ENCODE data around the gene PLIN5. TPM values are rescaled to one million over a fixed set of nuclear protein-coding genes. Genes with fewer than 3 reads are reported as not detected.
A peak's percentile ranks its signal among the peaks of the same experiment; 100 is the strongest.

Gene PLIN5
- total and polyA plus RNA-seq, 10 of the 15 experiments (the other 5 are each of a cell fraction or from before 2014, with no cell fraction given): 0.15 to 0.33 TPM; not detected in 8

DNA sequence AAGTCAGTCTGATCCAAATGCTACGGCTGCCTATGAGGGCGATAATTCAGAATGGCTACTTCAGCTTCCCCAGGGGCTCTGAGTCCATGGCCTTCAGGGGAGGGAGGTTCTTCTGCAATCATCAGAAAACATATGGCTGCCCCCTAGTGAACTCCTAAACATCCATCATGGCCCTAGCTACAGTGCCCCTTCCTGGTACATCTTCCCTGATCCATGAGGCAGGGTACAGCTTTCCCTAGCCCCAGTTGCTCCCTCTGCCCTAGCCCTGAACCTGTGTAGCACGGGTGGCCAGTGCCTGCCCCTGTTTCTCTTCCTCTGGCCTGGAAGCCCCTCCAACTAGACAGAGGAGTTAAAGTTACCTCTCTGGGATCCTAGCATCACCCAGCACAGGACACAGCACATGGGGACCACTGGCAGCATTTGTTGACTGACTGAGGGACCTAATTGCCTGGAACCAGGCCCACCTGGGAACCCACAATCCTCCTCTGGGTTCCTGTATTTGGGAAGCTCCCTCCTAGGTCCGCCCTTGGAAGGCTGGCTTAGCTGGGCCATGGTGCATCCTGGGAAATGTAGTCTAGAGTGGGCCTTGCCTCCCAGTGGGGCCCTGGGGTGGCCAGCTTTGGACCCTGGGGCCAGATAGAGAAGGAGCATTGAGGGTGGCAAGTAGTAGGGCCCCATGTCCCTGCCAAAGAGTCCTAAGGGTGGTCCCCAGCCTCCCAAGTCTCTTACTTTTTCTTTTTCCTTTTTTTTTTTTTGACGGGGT, 42.2 kb upstream of the PLIN5 start (continued):
- TF ChIP-seq, protein P1, sequence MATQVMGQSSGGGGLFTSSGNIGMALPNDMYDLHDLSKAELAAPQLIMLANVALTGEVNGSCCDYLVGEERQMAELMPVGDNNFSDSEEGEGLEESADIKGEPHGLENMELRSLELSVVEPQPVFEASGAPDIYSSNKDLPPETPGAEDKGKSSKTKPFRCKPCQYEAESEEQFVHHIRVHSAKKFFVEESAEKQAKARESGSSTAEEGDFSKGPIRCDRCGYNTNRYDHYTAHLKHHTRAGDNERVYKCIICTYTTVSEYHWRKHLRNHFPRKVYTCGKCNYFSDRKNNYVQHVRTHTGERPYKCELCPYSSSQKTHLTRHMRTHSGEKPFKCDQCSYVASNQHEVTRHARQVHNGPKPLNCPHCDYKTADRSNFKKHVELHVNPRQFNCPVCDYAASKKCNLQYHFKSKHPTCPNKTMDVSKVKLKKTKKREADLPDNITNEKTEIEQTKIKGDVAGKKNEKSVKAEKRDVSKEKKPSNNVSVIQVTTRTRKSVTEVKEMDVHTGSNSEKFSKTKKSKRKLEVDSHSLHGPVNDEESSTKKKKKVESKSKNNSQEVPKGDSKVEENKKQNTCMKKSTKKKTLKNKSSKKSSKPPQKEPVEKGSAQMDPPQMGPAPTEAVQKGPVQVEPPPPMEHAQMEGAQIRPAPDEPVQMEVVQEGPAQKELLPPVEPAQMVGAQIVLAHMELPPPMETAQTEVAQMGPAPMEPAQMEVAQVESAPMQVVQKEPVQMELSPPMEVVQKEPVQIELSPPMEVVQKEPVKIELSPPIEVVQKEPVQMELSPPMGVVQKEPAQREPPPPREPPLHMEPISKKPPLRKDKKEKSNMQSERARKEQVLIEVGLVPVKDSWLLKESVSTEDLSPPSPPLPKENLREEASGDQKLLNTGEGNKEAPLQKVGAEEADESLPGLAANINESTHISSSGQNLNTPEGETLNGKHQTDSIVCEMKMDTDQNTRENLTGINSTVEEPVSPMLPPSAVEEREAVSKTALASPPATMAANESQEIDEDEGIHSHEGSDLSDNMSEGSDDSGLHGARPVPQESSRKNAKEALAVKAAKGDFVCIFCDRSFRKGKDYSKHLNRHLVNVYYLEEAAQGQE (IDR thresholded peaks at IDR 0.05; ENCODE audit: low read depth, low read length): no peak

DNA sequence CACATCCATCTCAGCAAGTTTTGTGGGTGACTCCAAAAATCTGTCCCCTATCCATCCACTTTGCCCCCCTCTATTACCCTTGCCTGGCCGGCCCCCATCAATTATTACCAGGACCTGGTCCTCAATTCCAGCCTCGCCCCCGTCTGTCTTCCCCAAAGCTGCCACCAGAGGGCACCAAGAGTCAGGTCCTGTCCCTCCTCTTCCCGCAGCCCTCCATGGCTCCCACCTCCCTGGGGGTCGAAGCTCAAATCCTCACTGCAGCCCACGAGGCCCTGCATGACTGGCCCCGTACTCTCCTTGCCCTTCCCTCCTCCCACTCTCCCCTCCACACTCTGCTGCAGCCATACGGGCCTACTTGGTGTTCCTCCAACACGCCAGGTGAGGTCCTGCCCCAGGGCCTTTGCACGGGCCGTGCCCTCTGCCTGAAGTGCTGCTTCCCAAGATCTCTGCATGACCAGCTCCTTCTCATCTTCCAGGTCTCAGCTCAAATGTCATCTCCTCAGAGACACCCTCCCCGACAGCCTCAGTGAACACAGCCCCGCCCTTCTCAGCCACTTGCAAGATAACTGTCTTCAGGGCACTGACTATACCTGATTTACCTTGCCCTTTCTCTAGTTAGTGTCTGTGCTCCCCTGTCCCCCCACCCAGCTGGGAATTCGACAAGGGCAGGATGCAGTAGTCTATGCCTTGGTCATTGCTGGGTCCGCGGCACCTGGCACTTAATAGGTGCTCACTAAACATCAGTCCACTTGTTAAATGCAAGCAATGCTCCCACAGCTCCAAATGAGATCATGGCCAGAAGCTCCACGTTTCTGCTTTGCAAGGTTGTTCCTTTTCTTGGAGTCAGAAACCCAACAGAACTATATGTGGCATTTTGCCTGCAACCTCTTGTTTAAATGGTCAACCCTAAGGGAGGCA, 41.3 kb upstream of the PLIN5 start:
- RAD21 ChIA-PET (ENCODE audit: unreplicated experiment): interaction anchor here (1.6 to 2.6 kb wide), 2 partner anchors 57 to 60 kb away, joined by 6 to 13 read pairs; no protein-coding TSS in a partner anchor
- H4K20me1 ChIP-seq (ENCODE audit: control insufficient read depth, insufficient read depth): no peaks in the 10 kb centered on the region
- 36% methylated on average over 16 of the region's 17 CpGs for WGBS (ENCODE audit: insufficient coverage, insufficient replicate concordance, low lambda C conversion rate, missing lambda C conversion rate)
- no TSS peak for BruUV-seq (replicated peaks)
- DNase-seq (ENCODE audit: low read depth, low spot score) (no peak), ATAC-seq (peak; percentile 83), FAIRE-seq (peak; percentile 61)
- intact Hi-C loops (cut with micrococcal nuclease; ENCODE audit: unreplicated experiment) (loop anchor here (2.0 kb wide), 1 partner anchor 61 kb away; no protein-coding TSS in a partner anchor), in situ Hi-C loops (cut with MboI) (loop anchor here (5.0 kb wide), 1 partner anchor 61 kb away; the partner anchor contains the start of gene TNFAIP8L1)
- no peak overlapping the region for H3K9ac ChIP-seq (ENCODE audit: control insufficient read depth, insufficient read depth, low read length)
- H3K9me3 ChIP-seq (replicated peaks; ENCODE audit: control insufficient read depth, insufficient read depth, low read length): no peaks in the 10 kb centered on the region
- H2AFZ ChIP-seq (ENCODE audit: control insufficient read depth, low read depth, low read length): no peak overlapping the region
- H3K4me1 ChIP-seq (ENCODE audit: control insufficient read depth, insufficient read depth, low read length): no peaks in the 10 kb centered on the region
- SMC1A ChIA-PET (ENCODE audit: uncharacterized antibody, unreplicated experiment): interaction anchor here (0.8 to 2.7 kb wide), 4 partner anchors 39 to 125 kb away, joined by 3 to 13 read pairs (median 7); no protein-coding TSS in a partner anchor
- CTCF ChIA-PET: interaction anchor here (0.7 to 3.4 kb wide), 11 partner anchors 10 to 315 kb away, joined by 3 to 45 read pairs (median 4); no protein-coding TSS in a partner anchor
- no peak overlapping the region for H3K27ac ChIP-seq (ENCODE audit: control insufficient read depth, insufficient read depth)
- H3K4me2 ChIP-seq (ENCODE audit: control insufficient read depth, insufficient read depth): no peak overlapping the region
- H3K36me3 ChIP-seq (ENCODE audit: control insufficient read depth in 2 of 2, insufficient read depth in 2 of 2, low read length in 1 of 2): no peaks in the 10 kb centered on the region
- H3K4me3 ChIP-seq: no peak overlapping the region
- H3K79me2 ChIP-seq (ENCODE audit: control insufficient read depth, insufficient read depth, low read length): no peaks in the 10 kb centered on the region
- POLR2A ChIA-PET: no interaction called here
- H3K27me3 ChIP-seq (replicated peaks in 1 of 2; ENCODE audit: control insufficient read depth in 2 of 2, insufficient read depth in 2 of 2, low read length in 1 of 2): peaks cover 2 to 4% of the 10 kb centered on the region in 2 experiments
- TF ChIP-seq, protein P2, sequence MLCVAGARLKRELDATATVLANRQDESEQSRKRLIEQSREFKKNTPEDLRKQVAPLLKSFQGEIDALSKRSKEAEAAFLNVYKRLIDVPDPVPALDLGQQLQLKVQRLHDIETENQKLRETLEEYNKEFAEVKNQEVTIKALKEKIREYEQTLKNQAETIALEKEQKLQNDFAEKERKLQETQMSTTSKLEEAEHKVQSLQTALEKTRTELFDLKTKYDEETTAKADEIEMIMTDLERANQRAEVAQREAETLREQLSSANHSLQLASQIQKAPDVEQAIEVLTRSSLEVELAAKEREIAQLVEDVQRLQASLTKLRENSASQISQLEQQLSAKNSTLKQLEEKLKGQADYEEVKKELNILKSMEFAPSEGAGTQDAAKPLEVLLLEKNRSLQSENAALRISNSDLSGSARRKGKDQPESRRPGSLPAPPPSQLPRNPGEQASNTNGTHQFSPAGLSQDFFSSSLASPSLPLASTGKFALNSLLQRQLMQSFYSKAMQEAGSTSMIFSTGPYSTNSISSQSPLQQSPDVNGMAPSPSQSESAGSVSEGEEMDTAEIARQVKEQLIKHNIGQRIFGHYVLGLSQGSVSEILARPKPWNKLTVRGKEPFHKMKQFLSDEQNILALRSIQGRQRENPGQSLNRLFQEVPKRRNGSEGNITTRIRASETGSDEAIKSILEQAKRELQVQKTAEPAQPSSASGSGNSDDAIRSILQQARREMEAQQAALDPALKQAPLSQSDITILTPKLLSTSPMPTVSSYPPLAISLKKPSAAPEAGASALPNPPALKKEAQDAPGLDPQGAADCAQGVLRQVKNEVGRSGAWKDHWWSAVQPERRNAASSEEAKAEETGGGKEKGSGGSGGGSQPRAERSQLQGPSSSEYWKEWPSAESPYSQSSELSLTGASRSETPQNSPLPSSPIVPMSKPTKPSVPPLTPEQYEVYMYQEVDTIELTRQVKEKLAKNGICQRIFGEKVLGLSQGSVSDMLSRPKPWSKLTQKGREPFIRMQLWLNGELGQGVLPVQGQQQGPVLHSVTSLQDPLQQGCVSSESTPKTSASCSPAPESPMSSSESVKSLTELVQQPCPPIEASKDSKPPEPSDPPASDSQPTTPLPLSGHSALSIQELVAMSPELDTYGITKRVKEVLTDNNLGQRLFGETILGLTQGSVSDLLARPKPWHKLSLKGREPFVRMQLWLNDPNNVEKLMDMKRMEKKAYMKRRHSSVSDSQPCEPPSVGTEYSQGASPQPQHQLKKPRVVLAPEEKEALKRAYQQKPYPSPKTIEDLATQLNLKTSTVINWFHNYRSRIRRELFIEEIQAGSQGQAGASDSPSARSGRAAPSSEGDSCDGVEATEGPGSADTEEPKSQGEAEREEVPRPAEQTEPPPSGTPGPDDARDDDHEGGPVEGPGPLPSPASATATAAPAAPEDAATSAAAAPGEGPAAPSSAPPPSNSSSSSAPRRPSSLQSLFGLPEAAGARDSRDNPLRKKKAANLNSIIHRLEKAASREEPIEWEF (IDR thresholded peaks at IDR 0.05; ENCODE audit: insufficient replicate concordance, low read depth, low read length): no peak
- TF ChIP-seq RAD21 (IDR thresholded peaks at IDR 0.05; ENCODE audit: insufficient read depth, low read depth, low read length) (peak; percentile 57), SMC3 (IDR thresholded peaks at IDR 0.05; ENCODE audit: borderline replicate concordance, low read length) (peak; percentile 65), SUPT20H (IDR thresholded peaks at IDR 0.05; ENCODE audit: borderline replicate concordance, control insufficient read depth, low read depth, low read length) (no peak), ZNF207 (IDR thresholded peaks at IDR 0.05; ENCODE audit: borderline replicate concordance) (no peak), SMARCA5 (IDR thresholded peaks at IDR 0.05) (peak; percentile 38), RCOR1 (conservative IDR thresholded peaks at IDR 0.05; ENCODE audit: low read depth, low read length) (no peak)
